Activated CD8-positive, alpha-beta T cell treated with anti-CD3 and anti-CD28 coated beads for 36 hours (primary cell): ENCODE data around the gene HNRNPAB. TPM values are rescaled to one million over a fixed set of nuclear protein-coding genes. Genes with fewer than 3 reads are reported as not detected.
A peak's percentile ranks its signal among the peaks of the same experiment; 100 is the strongest.

Experiments
- ATAC-seq: fragments of 200-7000 bp; cut with Tn5 transposase; one replicate; pipeline ENCODE4 v1.10.0; 2021; ENCODE audit warnings: mild to moderate bottlenecking, moderate library complexity
- CTCF ChIA-PET: fragments of 350-600 bp; sonication (Branson Sonifier 250); formaldehyde crosslinking; loops from one replicate; lab custom pipeline; 2021; ENCODE audit warnings: antibody characterized with exemption; lab: Charles Lee
- POLR2A ChIA-PET: fragments of 350-600 bp; sonication (Branson Sonifier 250); formaldehyde crosslinking; loops from one replicate; lab custom pipeline; 2021; ENCODE audit warnings: antibody characterized with exemption; lab: Charles Lee
- DNase-seq: peaks from one replicate; pipeline ENCODE4 v3.0.0-alpha.2; 2020
- H3K27ac Mint-ChIP-seq: one replicate; pipeline ENCODE4 v1.8.0; 2021; ENCODE audit warnings: mild to moderate bottlenecking, mixed read lengths
- H3K27me3 Mint-ChIP-seq: one replicate; pipeline ENCODE4 v1.8.0; 2021; ENCODE audit warnings: mixed read lengths
- H3K36me3 Mint-ChIP-seq: one replicate; pipeline ENCODE4 v1.8.0; 2021; ENCODE audit warnings: low read depth, mixed read lengths
- H3K4me1 Mint-ChIP-seq: one replicate; pipeline ENCODE4 v1.8.0; 2021; ENCODE audit warnings: low read depth, mixed read lengths
- H3K4me3 Mint-ChIP-seq: one replicate; pipeline ENCODE4 v1.8.0; 2021; ENCODE audit warnings: mild to moderate bottlenecking, moderate library complexity, mixed read lengths
- H3K9me3 Mint-ChIP-seq: one replicate; pipeline ENCODE4 v1.8.0; 2021; ENCODE audit warnings: mixed read lengths
- CTCF ChIP-seq: fragments of 200-600 bp; IDR thresholded peaks from one replicate; pipeline ENCODE4 v1.8.0; 2022; ENCODE audit warnings: antibody characterized with exemption, mild to moderate bottlenecking
- intact Hi-C: fragments of 100-400 bp; cut with micrococcal nuclease; formaldehyde crosslinking; loops from one replicate; pipeline ENCODE4 v1.10.0; 2022
- total RNA-seq, 2 experiments: library from RNA; stranded (reverse); gene quantifications; one replicate each; pipeline ENCODE4 v1.2.3, GENCODE V29; 2021

Gene HNRNPAB
- total RNA-seq, 2 experiments from 2014 or later: 392 to 399 TPM

DNA sequence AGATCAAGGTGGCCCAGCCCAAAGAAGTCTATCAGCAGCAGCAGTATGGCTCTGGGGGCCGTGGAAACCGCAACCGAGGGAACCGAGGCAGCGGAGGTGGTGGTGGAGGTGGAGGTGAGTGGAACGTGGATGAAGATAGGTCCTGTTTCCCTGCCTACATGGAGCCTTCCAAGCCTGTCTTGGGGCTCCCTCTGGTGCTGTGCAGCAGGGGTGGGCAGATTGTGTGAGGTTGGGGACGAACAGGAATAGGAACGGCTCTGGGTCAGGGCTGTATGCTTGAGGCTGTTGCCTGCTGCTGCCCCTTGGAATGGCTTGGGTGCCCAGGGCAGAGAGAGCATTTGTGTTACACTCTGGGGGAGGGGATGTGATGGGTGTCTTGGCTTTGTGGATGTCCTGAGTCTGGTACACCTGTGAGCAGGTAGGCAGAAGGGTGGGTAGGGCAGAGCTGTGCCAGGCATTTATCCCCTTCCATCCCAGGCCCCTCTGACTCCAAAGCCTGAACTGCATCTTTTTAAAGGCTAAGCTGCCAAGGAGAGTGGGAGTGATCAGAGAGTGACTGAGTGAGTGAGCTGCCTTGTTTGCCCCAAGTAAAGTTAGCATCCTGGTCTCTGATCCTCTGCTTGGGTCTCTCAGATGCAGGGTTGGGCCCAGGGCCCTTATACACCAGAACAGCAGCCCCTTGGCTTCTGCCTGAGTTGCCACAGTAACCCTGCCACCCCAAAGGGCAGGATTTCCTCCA lies 5.2 kb downstream of the HNRNPAB start:
- POLR2A ChIA-PET: interaction anchor here (0.9 to 16.9 kb wide), 5 partner anchors 12 to 78 kb away, joined by 3 to 431 read pairs (median 5); partner anchors contain the start of gene PHYKPL
- ATAC-seq (no peak), DNase-seq (no peak)
- intact Hi-C loops: no loop called here
- Mint-ChIP-seq H3K36me3 (peaks cover 79% of the 10 kb centered on the region), H3K27ac (peak overlapping the region; percentile 68), H3K9me3 (no peaks in the 10 kb centered on the region), H3K4me1 (peaks cover 39% of the 10 kb centered on the region), H3K4me3 (no peak overlapping the region), H3K27me3 (no peaks in the 10 kb centered on the region)
- TF ChIP-seq CTCF: no peak
- CTCF ChIA-PET: no interaction called here

- no peak for ATAC-seq
- Mint-ChIP-seq H3K4me1 (peaks cover 39% of the 10 kb centered on the region), H3K9me3 (no peaks in the 10 kb centered on the region), H3K36me3 (peaks cover 84% of the 10 kb centered on the region), H3K27ac (peak overlapping the region; percentile 7), H3K4me3 (no peak overlapping the region), H3K27me3 (no peaks in the 10 kb centered on the region)
- CTCF ChIA-PET: no interaction called here
- TF ChIP-seq CTCF: no peak
- no peak for DNase-seq
- intact Hi-C loops: no loop called here
- POLR2A ChIA-PET: interaction anchor here (0.9 to 16.9 kb wide), 4 partner anchors 12 to 79 kb away, joined by 3 to 431 read pairs (median 6); partner anchors contain the start of gene PHYKPL
Observed at GRCh38 chr5:178210073-178210535, 5.8 kb downstream of the HNRNPAB start.

GRCh38 chr5:178210686-178211085 lies 6.4 kb downstream of the HNRNPAB start:
- CTCF ChIA-PET: interaction anchor here (1.1 to 1.7 kb wide), 2 partner anchors 14 to 24 kb away, joined by 3 read pairs; no protein-coding TSS in a partner anchor
- peaks cover 42% of the 10 kb centered on the region for H3K4me1 Mint-ChIP-seq
- no peaks in the 10 kb centered on the region for H3K9me3 Mint-ChIP-seq
- DNase-seq (no peak), ATAC-seq (no peak)
- no peaks in the 10 kb centered on the region for H3K27me3 Mint-ChIP-seq
- peaks cover 86% of the 10 kb centered on the region for H3K36me3 Mint-ChIP-seq
- POLR2A ChIA-PET: interaction anchor here (1.1 to 16.9 kb wide), 4 partner anchors 11 to 90 kb away, joined by 3 to 431 read pairs (median 6); partner anchors contain the start of gene PHYKPL
- no peak for TF ChIP-seq CTCF
- intact Hi-C loops: no loop called here
- H3K27ac Mint-ChIP-seq: peak overlapping the region; percentile 49
- no peak overlapping the region for H3K4me3 Mint-ChIP-seq

- no peak for ATAC-seq
- H3K36me3 Mint-ChIP-seq: peaks cover 84% of the 10 kb centered on the region
- CTCF ChIA-PET: interaction anchor here (1.1 to 1.7 kb wide), 2 partner anchors 13 to 24 kb away, joined by 3 read pairs; no protein-coding TSS in a partner anchor
- H3K27me3 Mint-ChIP-seq: no peaks in the 10 kb centered on the region
- POLR2A ChIA-PET: interaction anchor here (0.5 to 16.9 kb wide), 8 partner anchors 9 to 553 kb away, joined by 3 to 431 read pairs (median 6); partner anchors contain the start of gene PHYKPL
- no peak for TF ChIP-seq CTCF
- no peak for DNase-seq
- H3K4me3 Mint-ChIP-seq: no peak overlapping the region
- intact Hi-C loops: no loop called here
- H3K9me3 Mint-ChIP-seq: no peaks in the 10 kb centered on the region
- H3K27ac Mint-ChIP-seq: peak overlapping the region; percentile 72
- peaks cover 39% of the 10 kb centered on the region for H3K4me1 Mint-ChIP-seq
Observed at GRCh38 chr5:178211095-178212048, 7.0 kb downstream of the HNRNPAB start.
